Duodenal mucosa (tissue), 2 donors: ENCODE measurements around the gene DNAJB1.
A peak's percentile ranks its signal among the peaks of the same experiment; 100 is the strongest.

Experiments used
- H3K27ac ChIP-seq: one replicate; pipeline ENCODE4 v1.7.0; 2013; ENCODE audit warnings: low read depth, low read length
- H3K27me3 ChIP-seq, 2 donors: one replicate each; pipeline ENCODE4 v1.7.0; 2013; ENCODE audit warnings: low read length in 2 of 2, control low read depth in 1 of 2; ENCODE audit not compliant: insufficient read depth in 2 of 2, control insufficient read depth in 1 of 2
- H3K36me3 ChIP-seq, 2 donors: one replicate each; pipeline ENCODE4 v1.7.0; 2013; ENCODE audit warnings: low read length in 2 of 2, control low read depth in 1 of 2; ENCODE audit not compliant: insufficient read depth in 2 of 2, control insufficient read depth in 1 of 2
- H3K4me1 ChIP-seq, 2 donors: one replicate each; pipeline ENCODE4 v1.7.0; 2013; ENCODE audit warnings: low read length in 2 of 2, control low read depth in 1 of 2; ENCODE audit not compliant: insufficient read depth in 2 of 2, control insufficient read depth in 1 of 2
- H3K4me3 ChIP-seq, 2 donors: one replicate each; pipeline ENCODE4 v1.7.0; 2013; ENCODE audit warnings: low read length in 2 of 2, low read depth in 1 of 2
- H3K9ac ChIP-seq, 2 donors: one replicate each; pipeline ENCODE4 v1.7.0; 2013; ENCODE audit warnings: low read length in 2 of 2, low read depth in 1 of 2
- H3K9me3 ChIP-seq, 2 donors: one replicate each; pipeline ENCODE4 v1.7.0; 2013; ENCODE audit warnings: low read length in 2 of 2, control low read depth in 1 of 2; ENCODE audit not compliant: control insufficient read depth in 1 of 2

DNAJB1 gene

DNA sequence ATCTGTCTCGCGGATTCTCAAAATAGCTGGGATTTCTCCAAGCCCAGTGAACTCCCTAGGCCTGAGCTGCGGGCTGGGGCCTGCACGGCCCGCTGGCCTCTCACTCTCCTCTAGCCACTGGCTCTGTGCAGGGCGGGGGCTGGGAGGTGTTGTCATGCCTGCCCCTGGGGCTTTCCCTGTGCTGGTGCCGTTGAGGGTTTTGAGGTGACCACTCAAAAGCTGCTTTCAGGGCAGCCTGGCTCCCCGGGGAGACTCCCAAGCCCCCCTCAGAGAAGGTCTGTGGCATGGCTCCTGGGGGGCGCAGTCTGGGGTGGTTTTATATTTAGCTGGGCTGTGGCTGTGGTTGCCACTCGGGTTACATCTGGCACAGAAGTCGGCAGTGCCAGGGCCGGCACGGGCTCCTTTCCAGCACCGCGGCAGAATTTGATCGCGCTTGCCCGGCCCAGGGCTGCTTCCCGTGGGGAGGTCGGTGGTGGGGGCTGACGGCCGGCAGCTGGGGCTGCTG lies 43.7 kb upstream of the DNAJB1 start:
- no peak overlapping the region for H3K4me3 ChIP-seq

DNA sequence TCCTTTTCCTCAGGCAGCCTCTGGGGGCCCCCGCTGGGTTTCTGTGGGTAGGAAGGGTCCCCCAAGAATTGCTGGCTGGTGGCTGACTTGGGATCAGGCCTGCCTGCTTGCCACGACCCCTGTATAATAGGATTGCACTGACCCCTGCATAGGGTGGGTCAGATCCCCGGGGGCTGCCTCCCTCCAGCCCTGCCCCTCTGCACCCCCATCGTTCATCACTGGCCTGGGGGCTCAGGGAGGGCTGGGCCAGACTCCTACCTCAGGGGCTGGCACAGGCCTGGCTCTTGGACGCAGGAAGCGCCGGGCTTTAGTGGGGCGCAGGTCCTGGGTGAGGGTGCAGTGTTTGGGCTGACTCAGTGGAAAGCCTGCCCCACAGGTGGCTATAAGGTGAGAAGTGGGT lies 43.1 kb upstream of the DNAJB1 start:
- Histone ChIP-seq H3K36me3 (peaks cover 4 to 23% of the 10 kb centered on the region in 2 donors), H3K27ac (no peak overlapping the region), H3K4me1 (peaks cover 3 to 6% of the 10 kb centered on the region in 2 donors), H3K9ac (no peak overlapping the region), H3K4me3 (no peak overlapping the region), H3K27me3 (no peaks in the 10 kb centered on the region), H3K9me3 (no peaks in the 10 kb centered on the region)

More for the DNA sequence above, 43.7 kb upstream of the DNAJB1 start:
- no peak overlapping the region for H3K27ac ChIP-seq
- no peaks in the 10 kb centered on the region for H3K4me1 ChIP-seq
- no peaks in the 10 kb centered on the region for H3K9me3 ChIP-seq
- H3K27me3 ChIP-seq: no peaks in the 10 kb centered on the region
- H3K36me3 ChIP-seq: peaks cover 4 to 27% of the 10 kb centered on the region in 2 donors
- H3K9ac ChIP-seq: no peak overlapping the region

DNA sequence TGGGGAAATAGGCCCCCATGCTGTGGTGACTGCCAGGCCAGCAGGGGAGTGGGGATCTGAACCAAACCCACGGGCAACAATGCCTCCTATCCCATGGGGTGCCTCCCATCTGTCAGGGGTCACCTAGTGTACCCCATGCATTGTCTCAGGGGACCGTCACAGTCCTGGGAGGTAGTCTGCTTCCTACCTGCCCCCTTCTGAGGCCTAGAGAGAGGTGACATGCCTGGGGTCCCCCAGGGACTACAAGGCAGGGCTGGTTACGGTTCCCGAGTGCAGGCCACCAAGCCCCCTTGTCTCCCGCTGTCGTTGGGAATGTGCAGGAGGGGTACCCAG lies 42.5 kb upstream of the DNAJB1 start:
- Histone ChIP-seq H3K27ac (no peak overlapping the region), H3K36me3 (peaks cover 4 to 18% of the 10 kb centered on the region in 2 donors), H3K4me1 (peaks cover 3 to 6% of the 10 kb centered on the region in 2 donors), H3K27me3 (no peaks in the 10 kb centered on the region), H3K4me3 (no peak overlapping the region), H3K9ac (no peak overlapping the region), H3K9me3 (no peaks in the 10 kb centered on the region)

DNA sequence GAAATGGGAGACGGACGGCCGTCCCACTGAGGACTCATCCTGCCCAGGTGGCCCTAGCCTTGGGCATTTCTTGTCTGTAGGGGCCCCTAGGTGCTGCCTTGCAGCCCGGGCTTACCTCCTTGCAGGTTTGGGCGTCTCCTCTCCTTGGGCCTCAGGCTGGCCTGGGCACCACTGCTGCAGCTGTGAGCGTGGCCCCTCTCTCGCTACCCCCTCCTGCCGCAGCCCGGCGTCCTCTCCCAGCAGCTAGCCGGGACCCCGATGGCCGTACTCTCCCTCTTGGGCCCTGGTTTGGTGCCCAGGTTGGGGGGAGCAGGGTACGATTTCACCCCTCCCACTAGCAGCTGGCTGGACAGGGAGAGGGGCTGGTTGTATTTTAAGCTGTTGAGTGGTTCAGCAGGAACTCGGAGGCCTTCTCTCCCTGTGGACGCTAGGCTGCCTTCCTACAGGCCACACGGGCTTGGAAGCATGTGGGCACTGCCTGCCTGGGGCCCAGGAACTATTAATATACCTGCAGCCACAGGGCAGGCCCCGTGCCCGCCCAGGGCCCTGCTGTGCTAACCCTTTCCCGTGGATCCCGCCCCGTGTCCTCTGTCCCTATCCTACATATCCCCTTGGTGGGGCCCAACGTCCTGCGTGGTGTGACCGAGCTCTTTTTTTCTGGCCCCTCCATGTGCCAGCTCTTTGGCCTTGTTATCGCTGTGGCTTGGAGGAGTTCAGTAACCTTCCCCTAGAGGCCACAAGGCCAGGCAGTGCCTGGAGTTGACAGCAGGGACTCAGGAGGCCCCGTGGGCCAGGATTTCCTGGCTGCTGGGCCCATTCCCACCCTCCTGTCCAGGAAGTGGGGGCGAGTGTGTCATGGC lies 41.9 kb upstream of the DNAJB1 start:
- Histone ChIP-seq H3K27ac (no peak overlapping the region), H3K4me3 (no peak overlapping the region), H3K4me1 (peaks cover 3 to 6% of the 10 kb centered on the region in 2 donors), H3K36me3 (peaks cover 4 to 14% of the 10 kb centered on the region in 2 donors), H3K9me3 (no peaks in the 10 kb centered on the region), H3K27me3 (no peaks in the 10 kb centered on the region), H3K9ac (no peak overlapping the region)

GRCh38 chr19:14558370-14559066 lies 40.3 kb upstream of the DNAJB1 start:
- Histone ChIP-seq H3K9ac (no peak overlapping the region), H3K9me3 (no peaks in the 10 kb centered on the region), H3K36me3 (peaks cover under 1 to 6% of the 10 kb centered on the region in 2 donors), H3K4me3 (no peak overlapping the region), H3K27me3 (no peaks in the 10 kb centered on the region), H3K4me1 (peaks cover 3 to 16% of the 10 kb centered on the region in 2 donors), H3K27ac (no peak overlapping the region)

DNA sequence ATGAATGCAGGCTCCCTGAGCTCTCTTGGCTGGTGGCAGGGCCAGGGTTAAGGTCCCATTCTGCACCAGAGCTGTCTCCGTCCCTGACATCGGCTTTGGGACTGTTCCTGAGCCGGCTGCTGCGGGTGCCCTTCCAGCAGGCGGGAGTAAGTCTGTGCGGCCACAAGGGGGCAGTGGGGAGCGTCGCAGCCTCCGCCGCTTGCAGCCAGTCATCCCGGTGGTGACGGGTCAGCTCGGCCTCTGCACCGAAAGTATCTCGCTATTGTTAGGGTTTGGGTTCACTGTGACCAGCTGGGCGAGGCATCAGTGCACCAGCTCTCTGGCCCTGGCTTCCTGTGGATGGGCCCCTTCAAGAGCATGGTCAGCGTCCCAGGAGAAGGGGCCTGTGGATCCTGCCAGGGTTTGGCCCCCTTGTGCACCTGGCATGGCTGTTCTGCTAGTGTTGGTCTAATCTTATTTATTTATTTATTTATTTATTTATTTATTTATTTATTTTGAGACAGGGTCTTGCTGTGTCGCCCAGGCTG lies 38.5 kb upstream of the DNAJB1 start:
- Histone ChIP-seq H3K4me3 (peak overlapping the region in 1 of 2 donors; percentile 45), H3K27ac (no peak overlapping the region), H3K4me1 (peaks cover 3 to 16% of the 10 kb centered on the region in 2 donors), H3K9me3 (no peaks in the 10 kb centered on the region), H3K9ac (peak overlapping the region in 1 of 2 donors; percentile 35), H3K27me3 (no peaks in the 10 kb centered on the region), H3K36me3 (peaks cover 0 to 8% of the 10 kb centered on the region in 2 donors)

DNA sequence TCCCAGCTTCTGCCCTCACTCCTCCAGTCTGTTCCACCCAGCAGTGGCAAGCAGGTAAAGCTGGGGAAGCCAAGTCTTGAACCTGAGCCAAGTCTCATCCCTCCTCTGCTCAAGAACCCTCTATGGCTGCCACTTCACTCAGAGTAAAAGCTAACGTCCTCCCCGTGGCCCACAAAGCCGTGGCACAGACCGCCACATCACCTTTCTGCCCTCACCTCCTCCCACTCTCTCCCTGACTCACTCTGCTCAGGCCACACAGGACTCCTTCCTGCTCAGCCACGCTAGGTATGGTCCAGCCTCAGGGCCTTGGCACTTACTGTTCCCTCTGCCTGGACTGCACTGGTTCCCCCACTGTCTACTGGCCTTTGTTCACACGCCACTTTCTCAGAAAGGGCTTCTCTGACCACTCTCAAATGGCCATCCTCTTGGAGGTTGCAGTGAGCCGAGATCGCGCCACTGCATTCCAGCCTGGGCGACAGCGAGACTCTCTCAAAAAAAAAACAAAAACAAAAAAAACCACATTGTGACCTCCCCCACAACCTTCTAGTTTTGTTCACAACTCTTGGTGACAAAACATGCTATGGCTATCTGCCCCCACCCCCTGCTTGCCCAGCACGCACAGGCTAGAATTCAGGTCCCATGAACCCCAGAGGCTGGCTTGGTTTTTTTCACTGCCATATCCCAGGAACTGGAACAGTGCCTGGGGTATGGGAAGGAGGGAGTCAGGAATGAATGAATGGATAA lies 37.9 kb upstream of the DNAJB1 start:
- Histone ChIP-seq H3K4me1 (peaks cover 9 to 21% of the 10 kb centered on the region in 2 donors), H3K9ac (peak overlapping the region in 1 of 2 donors; percentile 35), H3K27me3 (no peaks in the 10 kb centered on the region), H3K4me3 (peak overlapping the region in 1 of 2 donors; percentile 45), H3K9me3 (no peaks in the 10 kb centered on the region), H3K36me3 (peaks cover 0 to 8% of the 10 kb centered on the region in 2 donors), H3K27ac (no peak overlapping the region)

- no peak overlapping the region for H3K27ac ChIP-seq
Observed at GRCh38 chr19:14554382-14554812, 36.2 kb upstream of the DNAJB1 start.

DNA sequence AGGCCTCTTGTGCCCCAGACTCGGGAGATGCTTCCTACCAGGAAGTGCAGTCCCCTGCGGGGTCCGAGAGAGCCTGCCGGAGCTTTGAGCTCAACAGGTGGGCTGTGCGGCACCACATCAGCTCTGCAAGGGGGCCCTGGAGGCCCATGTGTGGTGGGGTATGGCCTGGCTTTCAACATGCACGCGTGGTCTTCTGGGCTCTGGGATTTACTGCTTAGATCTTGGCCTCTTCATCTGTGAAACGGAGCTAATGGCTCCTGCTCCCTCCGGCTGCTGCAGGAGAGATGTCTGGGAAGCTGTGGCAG lies 35.7 kb upstream of the DNAJB1 start:
- no peak overlapping the region for H3K4me3 ChIP-seq
- peaks cover 22 to 30% of the 10 kb centered on the region in 2 donors for H3K4me1 ChIP-seq
- no peak overlapping the region for H3K9ac ChIP-seq
- H3K27ac ChIP-seq: no peak overlapping the region
- H3K9me3 ChIP-seq: no peaks in the 10 kb centered on the region
- H3K36me3 ChIP-seq: peaks cover 0 to 10% of the 10 kb centered on the region in 2 donors
- no peaks in the 10 kb centered on the region for H3K27me3 ChIP-seq

More at GRCh38 chr19:14554382-14554812, 36.2 kb upstream of the DNAJB1 start:
- no peak overlapping the region for H3K4me3 ChIP-seq
- H3K27me3 ChIP-seq: no peaks in the 10 kb centered on the region
- H3K36me3 ChIP-seq: peaks cover 0 to 8% of the 10 kb centered on the region in 2 donors
- peaks cover 22 to 30% of the 10 kb centered on the region in 2 donors for H3K4me1 ChIP-seq
- H3K9me3 ChIP-seq: no peaks in the 10 kb centered on the region
- H3K9ac ChIP-seq: no peak overlapping the region
